ENCODE data around the gene KNOP1. TPM values are rescaled to one million over a fixed set of nuclear protein-coding genes. Genes with fewer than 3 reads are reported as not detected.

The KNOP1 gene
- total and polyA plus RNA-seq, 2 donors from 2014 or later: 10.2 to 17.9 TPM

DNA sequence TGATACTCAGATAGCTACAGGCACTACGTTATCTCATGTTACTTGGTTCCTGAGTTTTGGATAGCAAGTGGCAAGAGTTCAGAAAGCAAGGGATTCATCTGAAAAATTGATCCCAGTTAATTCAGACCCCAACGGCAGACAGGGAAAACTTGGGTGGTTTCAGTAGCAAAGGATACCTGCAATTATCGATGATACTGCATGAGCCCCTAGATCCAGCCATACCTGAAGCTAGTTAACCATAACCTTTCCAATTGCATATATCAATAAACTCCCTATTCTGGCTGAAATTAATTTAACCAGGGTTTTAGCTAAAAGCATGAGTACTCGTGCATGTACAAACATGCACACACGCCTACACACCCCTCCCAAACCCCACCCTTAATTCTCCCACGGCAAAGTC lies 4.3 kb downstream of the KNOP1 start:
- FAIRE-seq: no peak
- Histone ChIP-seq H3K4me3 (ENCODE audit: low read length in 3 of 3) (no peak overlapping the region), H3K27me3 (ENCODE audit: control insufficient read depth, insufficient read depth, low read length) (no peaks in the 10 kb centered on the region), H3K36me3 (ENCODE audit: control insufficient read depth in 2 of 3, insufficient read depth in 3 of 3, low read length in 3 of 3) (peaks cover 0 to 11% (median 3%) of the 10 kb centered on the region in 3 donors), H3K27ac (ENCODE audit: low read depth in 2 of 2, low read length in 2 of 2) (no peak overlapping the region), H3K4me1 (ENCODE audit: control insufficient read depth in 2 of 3, insufficient read depth in 2 of 3, low read depth in 1 of 3, low read length in 3 of 3) (peaks cover 0 to 12% (median 6%) of the 10 kb centered on the region in 3 donors), H3K9ac (ENCODE audit: low read length in 3 of 3) (no peak overlapping the region), H3K9me3 (ENCODE audit: control insufficient read depth in 2 of 3, insufficient read depth in 1 of 3, low read length in 3 of 3) (no peaks in the 10 kb centered on the region)
- DNase-seq: no peak
- intact Hi-C loops (cut with DNase I): no loop called here
- TF ChIP-seq, protein P1, sequence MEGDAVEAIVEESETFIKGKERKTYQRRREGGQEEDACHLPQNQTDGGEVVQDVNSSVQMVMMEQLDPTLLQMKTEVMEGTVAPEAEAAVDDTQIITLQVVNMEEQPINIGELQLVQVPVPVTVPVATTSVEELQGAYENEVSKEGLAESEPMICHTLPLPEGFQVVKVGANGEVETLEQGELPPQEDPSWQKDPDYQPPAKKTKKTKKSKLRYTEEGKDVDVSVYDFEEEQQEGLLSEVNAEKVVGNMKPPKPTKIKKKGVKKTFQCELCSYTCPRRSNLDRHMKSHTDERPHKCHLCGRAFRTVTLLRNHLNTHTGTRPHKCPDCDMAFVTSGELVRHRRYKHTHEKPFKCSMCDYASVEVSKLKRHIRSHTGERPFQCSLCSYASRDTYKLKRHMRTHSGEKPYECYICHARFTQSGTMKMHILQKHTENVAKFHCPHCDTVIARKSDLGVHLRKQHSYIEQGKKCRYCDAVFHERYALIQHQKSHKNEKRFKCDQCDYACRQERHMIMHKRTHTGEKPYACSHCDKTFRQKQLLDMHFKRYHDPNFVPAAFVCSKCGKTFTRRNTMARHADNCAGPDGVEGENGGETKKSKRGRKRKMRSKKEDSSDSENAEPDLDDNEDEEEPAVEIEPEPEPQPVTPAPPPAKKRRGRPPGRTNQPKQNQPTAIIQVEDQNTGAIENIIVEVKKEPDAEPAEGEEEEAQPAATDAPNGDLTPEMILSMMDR (IDR thresholded peaks at IDR 0.05; ENCODE audit: borderline replicate concordance, extremely low read depth, insufficient read depth): no peak

DNA sequence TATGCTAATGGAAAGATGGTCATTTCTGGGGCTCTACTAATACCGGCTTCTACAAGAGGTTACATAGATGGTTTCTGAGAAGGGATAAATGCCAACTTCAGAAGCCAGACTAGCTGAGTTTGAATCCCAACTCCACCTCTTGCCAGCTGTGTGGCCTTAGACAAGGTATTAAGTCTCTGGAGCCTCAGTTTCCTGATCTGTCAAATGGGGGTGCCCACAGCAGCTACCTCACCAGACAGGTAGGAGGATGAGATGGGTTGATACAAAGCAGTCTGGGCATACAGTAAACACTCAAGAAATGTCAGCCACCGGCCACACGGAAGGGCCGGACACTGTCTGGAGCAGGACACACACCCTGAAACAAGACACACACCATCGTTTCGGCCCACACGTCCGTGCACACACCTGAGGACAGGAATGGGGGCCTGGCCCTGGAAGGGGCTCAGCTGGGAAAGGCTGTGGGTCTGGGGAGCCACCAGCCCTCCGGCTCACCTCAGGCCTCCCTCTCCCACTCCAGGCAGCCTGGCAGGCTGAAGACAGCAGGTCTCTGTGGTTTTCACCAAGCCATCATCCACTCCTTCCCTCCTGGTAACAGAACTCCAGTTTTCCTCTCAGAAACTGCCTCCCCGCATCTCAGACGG lies 5.5 kb downstream of the KNOP1 start:
- Histone ChIP-seq H3K9me3 (ENCODE audit: control insufficient read depth in 2 of 3, insufficient read depth in 1 of 3, low read length in 3 of 3) (no peaks in the 10 kb centered on the region), H3K36me3 (ENCODE audit: control insufficient read depth in 2 of 3, insufficient read depth in 3 of 3, low read length in 3 of 3) (peaks cover 0 to 11% (median 3%) of the 10 kb centered on the region in 3 donors), H3K9ac (ENCODE audit: low read length in 3 of 3) (no peak overlapping the region), H3K27me3 (ENCODE audit: control insufficient read depth, insufficient read depth, low read length) (no peaks in the 10 kb centered on the region), H3K27ac (ENCODE audit: low read depth in 2 of 2, low read length in 2 of 2) (no peak overlapping the region), H3K4me1 (ENCODE audit: control insufficient read depth in 2 of 3, insufficient read depth in 2 of 3, low read depth in 1 of 3, low read length in 3 of 3) (peaks cover 0 to 12% (median 6%) of the 10 kb centered on the region in 3 donors), H3K4me3 (ENCODE audit: low read length in 3 of 3) (no peak overlapping the region)
- FAIRE-seq: no peak
- intact Hi-C loops (cut with DNase I): no loop called here
- peak in 1 of 5 donors; percentile 48 for DNase-seq
- TF ChIP-seq, protein P1 (IDR thresholded peaks at IDR 0.05; ENCODE audit: borderline replicate concordance, extremely low read depth, insufficient read depth): no peak

DNA sequence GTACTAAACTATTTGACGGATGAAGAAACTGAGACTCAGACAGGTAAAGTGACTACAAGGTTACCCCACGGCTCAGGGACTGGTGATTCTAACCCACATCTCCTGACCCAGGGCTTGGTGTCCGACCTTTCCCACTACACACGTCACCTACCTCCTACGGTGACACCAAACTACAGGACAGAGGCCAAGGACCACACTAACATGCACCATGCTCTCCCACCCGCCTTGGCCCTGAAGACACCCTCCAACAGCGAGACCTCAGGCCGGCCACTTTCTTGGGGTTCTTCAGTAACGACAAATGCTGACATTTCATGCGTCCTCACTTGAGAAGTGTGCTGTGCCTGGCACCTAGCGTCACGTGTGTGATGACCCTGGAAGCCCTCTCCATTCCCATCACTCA lies 6.4 kb downstream of the KNOP1 start:
- Histone ChIP-seq H3K27me3 (ENCODE audit: control insufficient read depth, insufficient read depth, low read length) (no peaks in the 10 kb centered on the region), H3K9me3 (ENCODE audit: control insufficient read depth in 2 of 3, insufficient read depth in 1 of 3, low read length in 3 of 3) (no peaks in the 10 kb centered on the region), H3K4me3 (ENCODE audit: low read length in 3 of 3) (no peak overlapping the region), H3K4me1 (ENCODE audit: control insufficient read depth in 2 of 3, insufficient read depth in 2 of 3, low read depth in 1 of 3, low read length in 3 of 3) (peaks cover 0 to 12% (median 6%) of the 10 kb centered on the region in 3 donors), H3K9ac (ENCODE audit: low read length in 3 of 3) (no peak overlapping the region), H3K36me3 (ENCODE audit: control insufficient read depth in 2 of 3, insufficient read depth in 3 of 3, low read length in 3 of 3) (peaks cover 0 to 14% (median 3%) of the 10 kb centered on the region in 3 donors), H3K27ac (ENCODE audit: low read depth in 2 of 2, low read length in 2 of 2) (no peak overlapping the region)
- DNase-seq (peak in 1 of 5 donors; percentile 43), FAIRE-seq (no peak)
- intact Hi-C loops (cut with DNase I): no loop called here
- TF ChIP-seq, protein P1 (IDR thresholded peaks at IDR 0.05; ENCODE audit: borderline replicate concordance, extremely low read depth, insufficient read depth): no peak
